H9 (cell line): ENCODE measurements around the gene TDP1. TPM values are rescaled to one million over a fixed set of nuclear protein-coding genes. Genes with fewer than 3 reads are reported as not detected.

Experiments
- DNase-seq: peaks from one replicate; pipeline ENCODE4 v3.0.0-alpha.2; 2017
- H2AFZ ChIP-seq: one replicate; pipeline ENCODE4 v1.6.1; 2013; ENCODE audit warnings: mild to moderate bottlenecking, low read length, control low read depth, moderate library complexity
- H2AK5ac ChIP-seq: 2 replicates; pipeline ENCODE4 v1.6.1; 2013; ENCODE audit warnings: low read length, control low read depth, mixed read lengths; ENCODE audit not compliant: insufficient read length
- H2BK120ac ChIP-seq: one replicate; pipeline ENCODE4 v1.6.1; 2013; ENCODE audit warnings: low read depth, mild to moderate bottlenecking, low read length, control low read depth, inconsistent platforms; ENCODE audit not compliant: poor library complexity, severe bottlenecking
- H2BK12ac ChIP-seq: 2 replicates; pipeline ENCODE4 v1.6.1; 2013; ENCODE audit warnings: low read length, control low read depth, mixed read lengths, low read depth; ENCODE audit not compliant: insufficient read length
- H2BK15ac ChIP-seq: 2 replicates; pipeline ENCODE4 v1.6.1; 2013; ENCODE audit warnings: low read depth, low read length, control low read depth
- H2BK20ac ChIP-seq: one replicate; pipeline ENCODE4 v1.6.1; 2013; ENCODE audit warnings: low read depth, mild to moderate bottlenecking, low read length, control low read depth, inconsistent platforms; ENCODE audit not compliant: poor library complexity, severe bottlenecking
- H2BK5ac ChIP-seq: 2 replicates; pipeline ENCODE4 v1.6.1; 2013; ENCODE audit warnings: low read length, control low read depth, mixed read lengths; ENCODE audit not compliant: insufficient read length
- H3K14ac ChIP-seq: 2 replicates; pipeline ENCODE4 v1.6.1; 2013; ENCODE audit warnings: low read length, control low read depth; ENCODE audit not compliant: insufficient read depth
- H3K18ac ChIP-seq: 2 replicates; pipeline ENCODE4 v1.6.1; 2013; ENCODE audit warnings: low read depth, mild to moderate bottlenecking, mixed read lengths, low read length, control low read depth; ENCODE audit not compliant: insufficient read length
- H3K23ac ChIP-seq: 2 replicates; pipeline ENCODE4 v1.6.1; 2013; ENCODE audit warnings: low read length, control low read depth, mixed read lengths, low read depth; ENCODE audit not compliant: insufficient read length
- H3K23me2 ChIP-seq: 2 replicates; pipeline ENCODE4 v1.6.1; 2013; ENCODE audit warnings: low read depth, mild to moderate bottlenecking, mixed read lengths, low read length, control low read depth; ENCODE audit not compliant: insufficient read length, poor library complexity, severe bottlenecking
- H3K27ac ChIP-seq: 2 replicates; pipeline ENCODE4 v1.5.1; 2013; ENCODE audit warnings: low read length, control low read depth, mixed read lengths, low read depth; ENCODE audit not compliant: insufficient read length
- H3K27me3 ChIP-seq: 2 replicates; pipeline ENCODE4 v1.6.1; 2013; ENCODE audit warnings: low read length, control low read depth, inconsistent platforms; ENCODE audit not compliant: insufficient read depth
- H3K4ac ChIP-seq: 2 replicates; pipeline ENCODE4 v1.6.1; 2013; ENCODE audit warnings: low read depth, mild to moderate bottlenecking, control low read depth, inconsistent platforms, low read length, moderate library complexity
- H3K4me1 ChIP-seq: 2 replicates; pipeline ENCODE4 v1.6.1; 2013; ENCODE audit warnings: low read length, control low read depth, inconsistent platforms; ENCODE audit not compliant: insufficient read depth
- H3K4me2 ChIP-seq: 2 replicates; pipeline ENCODE4 v1.6.1; 2013; ENCODE audit warnings: low read length, control low read depth, mixed read lengths; ENCODE audit not compliant: insufficient read length, insufficient read depth
- H3K56ac ChIP-seq: 2 replicates; pipeline ENCODE4 v1.6.1; 2013; ENCODE audit warnings: low read depth, mild to moderate bottlenecking, mixed read lengths, low read length, control low read depth; ENCODE audit not compliant: insufficient read length
- H3K79me1 ChIP-seq: 2 replicates; pipeline ENCODE4 v1.6.1; 2013; ENCODE audit warnings: low read depth, mild to moderate bottlenecking, moderate library complexity, low read length, control low read depth, inconsistent platforms; ENCODE audit not compliant: insufficient read depth, poor library complexity, severe bottlenecking
- H3K79me2 ChIP-seq: 2 replicates; pipeline ENCODE4 v1.6.1; 2013; ENCODE audit warnings: low read length, control low read depth, inconsistent platforms; ENCODE audit not compliant: insufficient read depth
- H3K9ac ChIP-seq: 2 replicates; pipeline ENCODE4 v1.6.1; 2013; ENCODE audit warnings: low read length, control low read depth, mixed read lengths; ENCODE audit not compliant: insufficient read length; ENCODE audit errors: extremely low read depth
- H3K9me3 ChIP-seq: one replicate; pipeline ENCODE4 v1.6.1; 2013; ENCODE audit warnings: low read depth, low read length, inconsistent platforms; ENCODE audit not compliant: control insufficient read depth
- H3T11ph ChIP-seq: one replicate; pipeline ENCODE4 v1.6.1; 2013; ENCODE audit warnings: mild to moderate bottlenecking, low read length, control low read depth, inconsistent platforms
- H4K20me1 ChIP-seq: one replicate; pipeline ENCODE4 v1.6.1; 2013; ENCODE audit not compliant: control insufficient read depth, insufficient read length, insufficient read depth
- H4K5ac ChIP-seq: 2 replicates; pipeline ENCODE4 v1.6.1; 2013; ENCODE audit warnings: low read depth, mild to moderate bottlenecking, mixed read lengths, low read length, control low read depth; ENCODE audit not compliant: insufficient read length
- H4K8ac ChIP-seq: replicated peaks from 2 replicates; pipeline ENCODE4 v1.6.1; 2013; ENCODE audit warnings: low read length, control low read depth, mixed read lengths, low read depth; ENCODE audit not compliant: insufficient read length
- H4K91ac ChIP-seq: 2 replicates; pipeline ENCODE4 v1.6.1; 2013; ENCODE audit warnings: low read depth, mild to moderate bottlenecking, moderate library complexity, mixed read lengths, low read length, control low read depth; ENCODE audit not compliant: insufficient read length
- H3K27ac Mint-ChIP-seq, 3 experiments: 2 replicates in 2 of 3; 3 replicates in 1 of 3; pipeline ENCODE4 v1.8.0; 2020 to 2021; ENCODE audit warnings: mixed read lengths in 3 of 3, mild to moderate bottlenecking in 1 of 3, moderate library complexity in 1 of 3
- H3K27me3 Mint-ChIP-seq: 2 replicates; pipeline ENCODE4 v1.8.0; 2021; ENCODE audit warnings: low read depth, mild to moderate bottlenecking, moderate library complexity, mixed read lengths
- H3K36me3 Mint-ChIP-seq, 3 experiments: 2 replicates in 2 of 3; 3 replicates in 1 of 3; pipeline ENCODE4 v1.8.0; 2020 to 2021; ENCODE audit warnings: low read depth in 3 of 3, mixed read lengths in 3 of 3; ENCODE audit not compliant: insufficient read depth in 1 of 3
- H3K4me1 Mint-ChIP-seq, 2 experiments: 2 replicates each; pipeline ENCODE4 v1.8.0; 2020; ENCODE audit warnings: mixed read lengths in 2 of 2
- H3K4me3 Mint-ChIP-seq, 2 experiments: 2 replicates in 1 of 2; 3 replicates in 1 of 2; pipeline ENCODE4 v1.8.0; 2020 to 2021; ENCODE audit warnings: mild to moderate bottlenecking in 2 of 2, mixed read lengths in 2 of 2, moderate library complexity in 1 of 2
- H3K9me3 Mint-ChIP-seq, 2 experiments: 2 replicates in 1 of 2; 3 replicates in 1 of 2; pipeline ENCODE4 v1.8.0; 2020; ENCODE audit warnings: mild to moderate bottlenecking in 2 of 2, mixed read lengths in 2 of 2, moderate library complexity in 1 of 2
- CTCF ChIP-seq: fragments of 200-600 bp; sonication (generic); conservative IDR thresholded peaks from 3 replicates; pipeline ENCODE4 v1.8.0; 2021; ENCODE audit warnings: antibody characterized with exemption, mild to moderate bottlenecking
- WGBS: extraction: QIAGEN DNeasy Blood & Tissue Kit; methylation state at CpG from one replicate; pipeline ENCODE4 v1.1.7; 2013; ENCODE audit warnings: missing lambda C conversion rate, low lambda C conversion rate, mixed read lengths; ENCODE audit not compliant: insufficient read length; ENCODE audit errors: extremely low coverage; 5-methylcytosine and 5-hydroxymethylcytosine counted together
- total RNA-seq: library from RNA; stranded (reverse); gene quantifications from 2 replicates; pipeline ENCODE4 v1.2.1, GENCODE V29; 2021

Gene TDP1
- total RNA-seq, 1 experiment from 2014 or later, result 53.4 TPM

GRCh38 chr14:89926694-89927093 lies 29.0 kb upstream of the TDP1 start:
- Mint-ChIP-seq H3K4me3 (no peak overlapping the region), H3K4me1 (peaks cover 6 to 7% of the 10 kb centered on the region in 2 experiments), H3K9me3 (no peaks in the 10 kb centered on the region), H3K27ac (no peak overlapping the region), H3K36me3 (peaks cover 0 to 3% (median 1%) of the 10 kb centered on the region in 3 experiments; a peak in 2 of 7 replicates), H3K27me3 (no peaks in the 10 kb centered on the region)
- Histone ChIP-seq H4K5ac (no peak overlapping the region), H3K23me2 (no peaks in the 10 kb centered on the region), H2BK5ac (no peak overlapping the region), H3K4me1 (no peaks in the 10 kb centered on the region), H3K79me2 (no peaks in the 10 kb centered on the region), H4K20me1 (no peaks in the 10 kb centered on the region), H2AK5ac (no peak overlapping the region), H3K9me3 (no peaks in the 10 kb centered on the region), H3K56ac (no peak overlapping the region), H3K27me3 (no peaks in the 10 kb centered on the region), H3K14ac (no peak overlapping the region), H2BK15ac (no peak overlapping the region), H2BK120ac (no peak overlapping the region), H4K91ac (no peak overlapping the region), H2BK20ac (no peak overlapping the region), H4K8ac (no peak overlapping the region), H2AFZ (no peak overlapping the region), H3K4me2 (no peak overlapping the region), H2BK12ac (no peak overlapping the region), H3K23ac (no peak overlapping the region), H3K27ac (no peak overlapping the region), H3K79me1 (no peaks in the 10 kb centered on the region), H3T11ph (no peak overlapping the region), H3K4ac (no peak overlapping the region), H3K18ac (no peak overlapping the region), H3K9ac (no peak overlapping the region)
- no peak for TF ChIP-seq CTCF
- no peak for DNase-seq
- WGBS, result no CpG with 5 or more reads among the region's 1 CpG
